Ovary (tissue), 9 donors: ENCODE measurements around the gene INCENP. TPM values are rescaled to one million over a fixed set of nuclear protein-coding genes. Genes with fewer than 3 reads are reported as not detected.
A peak's percentile ranks its signal among the peaks of the same experiment; 100 is the strongest.

Experiments
- DNase-seq, 5 donors: peaks; one replicate each; pipeline ENCODE4 v3.0.0-alpha.2; 2019 to 2020
- H3K27ac ChIP-seq, 2 donors: fragments of 200-600 bp; one replicate each; pipeline versions ENCODE4 v1.5.1 to v1.8.0; 2019 to 2022
- H3K27me3 ChIP-seq: fragments of 200-600 bp; one replicate; pipeline ENCODE4 v1.8.0; 2022
- H3K36me3 ChIP-seq: fragments of 200-600 bp; sonication (generic); one replicate; pipeline ENCODE4 v1.5.1; 2019
- H3K4me1 ChIP-seq: one replicate; pipeline ENCODE4 v1.8.1; 2013; ENCODE audit warnings: mild to moderate bottlenecking, moderate library complexity; ENCODE audit not compliant: insufficient read depth
- H3K4me3 ChIP-seq: fragments of 200-600 bp; sonication (generic); one replicate; pipeline ENCODE4 v1.5.1; 2017
- H3K9me3 ChIP-seq, 2 donors: fragments of 200-600 bp in 1 of 2; sonication (generic) in 1 of 2; one replicate each; pipeline versions ENCODE4 v1.5.1 to v1.8.1; 2013 to 2019; ENCODE audit warnings: mild to moderate bottlenecking in 1 of 2, moderate library complexity in 1 of 2
- EP300 ChIP-seq: sonication (generic); formaldehyde crosslinking; IDR thresholded peaks from one replicate; pipeline ENCODE4 v1.6.1; 2017; ENCODE audit warnings: antibody characterized with exemption
- POLR2A ChIP-seq: fragments of 450-650 bp; IDR thresholded peaks from one replicate; pipeline ENCODE4 v1.6.1; 2017; ENCODE audit warnings: antibody characterized with exemption, mild to moderate bottlenecking, moderate library complexity
- WGBS, 3 donors: extraction: QIAGEN DNeasy Blood & Tissue Kit in 1 of 3; methylation state at CpG; one replicate each; pipeline versions ENCODE4 v1.1.5 to v1.1.7; 2013 to 2017; 5-methylcytosine and 5-hydroxymethylcytosine counted together
- intact Hi-C, 4 donors: fragments of 100-400 bp; cut with DNase I; formaldehyde crosslinking; loops; one replicate each; pipeline versions ENCODE4 v1.11.0 to v1.15.1; 2022 to 2023
- polyA plus RNA-seq, 2 donors: library from polyadenylated mRNA; stranded (reverse); fragments of 200-250 nt in 1 of 2; fragments of 350-450 nt in 1 of 2; fragmentation: Illumina TruSeq in 1 of 2; extraction: RNeasy Lipid Tissue Mini Kit (QIAGEN cat#74804) in 1 of 2; gene quantifications; one replicate each; pipeline ENCODE4 v1.2.3, GENCODE V29; 2013 to 2014
- total RNA-seq, 7 donors: library from RNA; depleted of rRNA in 2 of 7; stranded (reverse); fragments of >200 nt in 2 of 7; fragmentation: NEBNext Ultra II Directional in 3 of 7; extraction: Animal tissue kit (Norgen Biotek cat#: 25700) in 3 of 7; gene quantifications; one replicate each; pipeline versions ENCODE4 v1.1.0 to v1.2.4, GENCODE V29; 2016 to 2023
- TF ChIP-seq, protein P1 (sequence below), 3 donors: fragments of 450-650 bp in 2 of 3; fragments of 200-600 bp in 1 of 3; IDR thresholded peaks; one replicate each; pipeline versions ENCODE4 v1.5.1 to v1.8.0; 2016 to 2022; ENCODE audit warnings: antibody characterized with exemption in 3 of 3, mild to moderate bottlenecking in 1 of 3
- donor health status: DM: no; HTN: no; CAD: no; lungs with moderate emphysema.
- donor health status: DM: no; HTN: no; CAD: no.
- donor health status: Bipolar disorder and iron deficiency.
- donor health status: DM: yes; HTN: yes; CAD: no.
- donor health status: DM: no; HTN: no; CAD: no.
- donor health status: DM: yes; HTN: yes; CAD: no.

Gene INCENP
- total and polyA plus RNA-seq, 9 donors, result 6.6 to 20.0 (median 14.6) TPM

DNA sequence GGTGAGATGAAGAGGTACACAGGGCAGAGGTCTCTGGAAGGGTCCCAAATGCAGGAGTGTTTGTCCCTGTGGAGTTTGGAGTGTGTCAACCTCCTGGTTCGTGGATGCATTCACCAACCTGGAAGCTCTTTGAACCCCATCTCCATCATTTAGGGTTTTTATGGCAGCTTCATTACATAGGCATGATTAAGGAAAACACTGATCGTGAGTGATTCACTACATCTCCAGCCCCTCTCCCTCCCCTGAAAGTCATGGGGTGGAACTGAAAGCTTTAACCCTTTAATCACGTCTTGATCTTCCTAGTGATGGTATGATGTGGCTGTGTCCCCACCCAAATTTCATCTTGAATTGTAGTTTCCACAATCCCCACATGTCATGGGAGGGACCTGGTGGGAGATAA is 19.8 kb upstream of the INCENP start:
- peaks cover 9% of the 10 kb centered on the region for H3K4me1 ChIP-seq
- intact Hi-C loops, result loop anchor here in 2 of 4 donors (5.0 to 10.0 kb wide), 2 partner anchors 292 to 309 kb away; partner anchors contain the start of genes FEN1 (in 1 of the 2) and TMEM258 (in 1 of the 2)
- no peaks in the 10 kb centered on the region for H3K27me3 ChIP-seq
- peak overlapping the region; percentile 31 to 75 for H3K27ac ChIP-seq
- H3K9me3 ChIP-seq, result no peaks in the 10 kb centered on the region
- no peak for TF ChIP-seq EP300
- no peak for TF ChIP-seq POLR2A
- TF ChIP-seq, protein P1, sequence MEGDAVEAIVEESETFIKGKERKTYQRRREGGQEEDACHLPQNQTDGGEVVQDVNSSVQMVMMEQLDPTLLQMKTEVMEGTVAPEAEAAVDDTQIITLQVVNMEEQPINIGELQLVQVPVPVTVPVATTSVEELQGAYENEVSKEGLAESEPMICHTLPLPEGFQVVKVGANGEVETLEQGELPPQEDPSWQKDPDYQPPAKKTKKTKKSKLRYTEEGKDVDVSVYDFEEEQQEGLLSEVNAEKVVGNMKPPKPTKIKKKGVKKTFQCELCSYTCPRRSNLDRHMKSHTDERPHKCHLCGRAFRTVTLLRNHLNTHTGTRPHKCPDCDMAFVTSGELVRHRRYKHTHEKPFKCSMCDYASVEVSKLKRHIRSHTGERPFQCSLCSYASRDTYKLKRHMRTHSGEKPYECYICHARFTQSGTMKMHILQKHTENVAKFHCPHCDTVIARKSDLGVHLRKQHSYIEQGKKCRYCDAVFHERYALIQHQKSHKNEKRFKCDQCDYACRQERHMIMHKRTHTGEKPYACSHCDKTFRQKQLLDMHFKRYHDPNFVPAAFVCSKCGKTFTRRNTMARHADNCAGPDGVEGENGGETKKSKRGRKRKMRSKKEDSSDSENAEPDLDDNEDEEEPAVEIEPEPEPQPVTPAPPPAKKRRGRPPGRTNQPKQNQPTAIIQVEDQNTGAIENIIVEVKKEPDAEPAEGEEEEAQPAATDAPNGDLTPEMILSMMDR (IDR thresholded peaks at IDR 0.05), result no peak
- no peak for DNase-seq
- no peaks in the 10 kb centered on the region for H3K36me3 ChIP-seq
- no peak overlapping the region for H3K4me3 ChIP-seq
- 41 to 44% (median 42%) methylated on average over 3 of the region's 3 CpGs for WGBS, 3 donors

DNA sequence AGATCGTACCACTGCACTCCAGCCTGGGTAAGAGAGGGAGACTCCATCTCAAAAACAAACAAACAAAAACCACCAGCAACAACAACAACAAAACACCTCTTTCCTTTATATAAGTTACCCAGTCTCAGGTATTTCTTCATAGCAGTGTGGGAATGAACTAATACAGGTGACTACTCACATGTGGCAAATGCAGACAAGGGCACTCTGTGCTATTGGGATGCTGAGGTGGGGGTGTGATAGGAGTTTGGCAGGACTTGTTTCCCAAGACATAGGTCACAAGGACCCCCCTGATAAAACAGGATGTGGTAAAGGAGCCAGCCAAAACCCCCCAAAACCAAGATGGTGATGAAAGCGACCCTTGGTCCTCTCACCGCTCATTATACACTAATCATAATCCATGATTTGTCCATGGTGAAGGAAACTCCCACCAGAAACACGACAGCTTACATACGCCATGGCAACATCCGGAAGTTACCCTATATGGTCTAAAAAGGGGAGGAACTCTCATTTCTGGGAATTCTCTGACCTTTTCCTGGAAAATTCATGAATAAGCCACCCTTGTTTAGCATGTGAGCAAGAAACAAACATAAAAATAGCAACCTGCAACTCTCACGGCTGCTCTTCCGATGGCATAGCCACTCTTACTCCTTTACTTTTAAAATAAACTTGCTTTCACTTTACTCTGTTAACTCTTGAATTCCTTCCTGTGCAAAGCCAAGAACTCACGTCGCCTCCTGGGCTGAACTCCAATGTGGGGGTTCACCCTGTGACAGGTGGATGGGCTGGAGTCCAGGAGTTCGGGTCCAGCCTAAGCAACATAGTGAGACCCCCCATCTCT is 18.8 kb upstream of the INCENP start:
- peak; percentile 31 for TF ChIP-seq POLR2A
- peak; percentile 96 for TF ChIP-seq EP300
- TF ChIP-seq, protein P1 (IDR thresholded peaks at IDR 0.05), result no peak
- WGBS, 3 donors, result 13 to 15% (median 14%) methylated on average over 11 of the region's 11 CpGs
- no peaks in the 10 kb centered on the region for H3K36me3 ChIP-seq
- peak overlapping the region; percentile 30 for H3K4me3 ChIP-seq
- H3K27ac ChIP-seq, result peak overlapping the region; percentile 64 to 75
- no peaks in the 10 kb centered on the region for H3K27me3 ChIP-seq
- intact Hi-C loops, result loop anchor here in 3 of 4 donors (5.0 to 10.0 kb wide), 5 partner anchors 213 to 313 kb away; partner anchors contain the start of genes FADS3 (in 2 of the 3), FEN1 (in 2 of the 3) and TMEM258 (in 2 of the 3)
- H3K4me1 ChIP-seq, result peaks cover 9% of the 10 kb centered on the region
- no peaks in the 10 kb centered on the region for H3K9me3 ChIP-seq
- peak; percentile 48 to 71 (median 63) for DNase-seq

DNA sequence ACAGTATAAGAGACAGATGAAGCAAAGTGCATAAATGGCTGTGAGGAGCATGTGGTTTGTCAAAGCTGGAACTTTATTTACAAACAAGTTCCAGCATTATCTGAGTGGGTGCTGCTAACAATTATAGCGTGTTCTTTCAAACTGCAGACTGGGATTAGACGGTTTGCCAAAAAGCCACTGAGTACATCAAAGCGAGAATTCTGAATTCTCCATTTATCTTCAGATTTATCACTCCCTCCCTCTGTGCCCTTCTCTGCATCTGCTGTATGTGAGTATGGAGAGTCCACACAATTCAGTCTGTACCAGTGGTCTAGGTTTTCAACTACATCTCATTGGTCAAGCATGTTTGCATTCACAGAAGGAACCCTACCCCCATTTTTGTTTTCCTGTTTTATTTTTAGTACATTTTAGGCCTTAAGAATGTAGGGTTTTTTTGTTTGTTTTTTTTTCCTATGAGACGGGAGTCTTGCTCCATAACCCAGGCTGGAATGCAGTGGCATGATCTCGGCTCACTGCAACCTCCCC is 18.1 kb upstream of the INCENP start:
- H3K4me3 ChIP-seq, result peak overlapping the region; percentile 30
- H3K27me3 ChIP-seq, result no peaks in the 10 kb centered on the region
- peak overlapping the region; percentile 64 to 75 for H3K27ac ChIP-seq
- peaks cover 9% of the 10 kb centered on the region for H3K4me1 ChIP-seq
- 1 to 5% (median 1%) methylated on average over 5 of the region's 5 CpGs for WGBS, 3 donors
- TF ChIP-seq EP300, result no peak
- TF ChIP-seq, protein P1 (IDR thresholded peaks at IDR 0.05), result no peak
- TF ChIP-seq POLR2A, result no peak
- no peaks in the 10 kb centered on the region for H3K9me3 ChIP-seq
- intact Hi-C loops, result loop anchor here in 3 of 4 donors (2.0 to 10.0 kb wide), 5 partner anchors 213 to 313 kb away; partner anchors contain the start of genes FADS3 (in 2 of the 3), FEN1 (in 2 of the 3) and TMEM258 (in 2 of the 3)
- no peak for DNase-seq
- no peaks in the 10 kb centered on the region for H3K36me3 ChIP-seq

DNA sequence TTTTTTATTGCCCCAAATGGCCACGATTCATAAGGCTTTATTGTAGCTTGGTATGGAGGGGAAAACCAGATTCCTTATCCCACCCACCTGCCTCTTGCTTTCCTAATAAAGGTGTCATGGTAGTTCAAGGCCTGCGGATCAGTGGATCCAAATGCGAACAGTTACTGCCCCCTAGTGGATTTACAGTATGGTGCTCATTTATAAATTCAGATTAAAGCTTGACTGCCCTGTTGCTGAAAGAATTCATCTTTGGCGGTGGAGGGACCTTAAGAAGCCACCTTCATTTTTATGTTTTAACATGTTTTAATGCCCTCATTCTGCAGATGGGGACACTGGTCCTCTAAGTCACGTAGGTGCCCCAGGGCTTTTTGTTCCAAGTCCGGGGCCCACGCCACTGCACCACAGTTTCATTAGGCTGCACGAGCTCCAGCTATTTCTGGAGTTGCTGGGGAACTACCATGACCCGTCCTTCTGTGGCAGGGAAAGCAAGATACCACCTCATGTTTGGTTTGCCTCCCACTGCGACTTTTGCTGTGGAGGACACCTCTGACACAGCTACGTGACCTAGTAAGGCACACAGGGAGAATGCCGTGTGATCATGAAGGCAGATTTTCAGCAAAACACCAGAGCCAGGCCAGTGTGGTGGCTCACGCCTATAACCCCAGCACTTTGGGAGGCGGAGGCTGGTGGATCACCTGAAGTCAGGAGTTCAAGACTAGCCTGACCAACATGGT is 15.6 kb upstream of the INCENP start:
- no peaks in the 10 kb centered on the region for H3K27me3 ChIP-seq
- intact Hi-C loops, result loop anchor here in 3 of 4 donors (5.0 to 10.0 kb wide), 4 partner anchors 216 to 316 kb away; partner anchors contain the start of genes FADS3 (in 2 of the 3), FEN1 (in 2 of the 3) and TMEM258 (in 2 of the 3)
- H3K27ac ChIP-seq, result no peak overlapping the region
- H3K36me3 ChIP-seq, result no peaks in the 10 kb centered on the region
- no peak overlapping the region for H3K4me3 ChIP-seq
- H3K9me3 ChIP-seq, result no peaks in the 10 kb centered on the region
- peaks cover 10% of the 10 kb centered on the region for H3K4me1 ChIP-seq
- 37 to 41% (median 40%) methylated on average over 14 of the region's 14 CpGs for WGBS, 3 donors
- peak in 1 of 5 donors; percentile 47 for DNase-seq
- TF ChIP-seq, protein P1 (IDR thresholded peaks at IDR 0.05), result peak; percentile 80 to 86 (median 85)
- TF ChIP-seq EP300, result no peak
